Naive thymus-derived CD8-positive, alpha-beta T cell (primary cell): ENCODE results near the gene SPRR2E. TPM values are rescaled to one million over a fixed set of nuclear protein-coding genes. Genes with fewer than 3 reads are reported as not detected.
"Not testable (repeated sequence)": the region's sequence is repeated elsewhere in the genome, so short reads cannot be mapped to it uniquely, and the experiment has no call there.

Experiments
- ATAC-seq, 2 donors: fragments of 150-1000 bp; cut with Tn5 transposase in 1 of 2; sonication (Bioruptor Pico), chemical (Tn5 transposase) in 1 of 2; 1 replicate in 1 of 2; 2 replicates in 1 of 2; pipeline ENCODE4 v1.10.0; 2021; ENCODE audit warnings: mild to moderate bottlenecking in 2 of 2, moderate library complexity in 2 of 2
- POLR2A ChIA-PET: fragments of 350-600 bp; sonication (Branson Sonifier 250); formaldehyde crosslinking; loops from one replicate; lab custom pipeline; 2021; ENCODE audit warnings: antibody characterized with exemption; lab: Charles Lee
- DNase-seq, 10 donors: peaks; one replicate each; pipeline versions ENCODE4 v3.0.0 to v3.0.0-alpha.2; 2020 to 2022
- H3K27ac Mint-ChIP-seq, 10 donors: one replicate each; pipeline ENCODE4 v1.8.0; 2020 to 2022; ENCODE audit warnings: mild to moderate bottlenecking in 10 of 10, mixed read lengths in 10 of 10, moderate library complexity in 4 of 10, inconsistent platforms in 1 of 10
- H3K27me3 Mint-ChIP-seq, 5 donors: one replicate each; pipeline ENCODE4 v1.8.0; 2021 to 2022; ENCODE audit warnings: mixed read lengths in 5 of 5
- H3K36me3 Mint-ChIP-seq, 3 donors: one replicate each; pipeline ENCODE4 v1.8.0; 2020 to 2022; ENCODE audit warnings: mixed read lengths in 3 of 3, mild to moderate bottlenecking in 2 of 3, inconsistent platforms in 1 of 3
- H3K4me1 Mint-ChIP-seq, 4 donors: one replicate each; pipeline ENCODE4 v1.8.0; 2021 to 2022; ENCODE audit warnings: mixed read lengths in 4 of 4
- H3K4me3 Mint-ChIP-seq, 10 donors: one replicate each; pipeline ENCODE4 v1.8.0; 2020 to 2022; ENCODE audit warnings: mild to moderate bottlenecking in 10 of 10, mixed read lengths in 10 of 10, moderate library complexity in 6 of 10, inconsistent platforms in 1 of 10
- H3K9me3 Mint-ChIP-seq, 9 donors: one replicate each; pipeline ENCODE4 v1.8.0; 2020 to 2022; ENCODE audit warnings: mixed read lengths in 9 of 9, mild to moderate bottlenecking in 3 of 9, inconsistent platforms in 1 of 9, moderate library complexity in 1 of 9
- polyA plus RNA-seq, 3 donors: library from polyadenylated mRNA; unstranded; fragments of 300-500 nt; fragmentation: Illumina TruSeq; gene quantifications; one replicate each; pipeline ENCODE4 v1.2.3, GENCODE V29; 2021
- total RNA-seq, 8 experiments: library from RNA in 2 of 8; stranded (reverse) in 2 of 8; gene quantifications; one replicate each; pipeline ENCODE4 v1.2.3 and lab custom pipeline; 2021 to 2026

SPRR2E gene
- total and polyA plus RNA-seq, 5 experiments from 2014 or later: not detected

DNA sequence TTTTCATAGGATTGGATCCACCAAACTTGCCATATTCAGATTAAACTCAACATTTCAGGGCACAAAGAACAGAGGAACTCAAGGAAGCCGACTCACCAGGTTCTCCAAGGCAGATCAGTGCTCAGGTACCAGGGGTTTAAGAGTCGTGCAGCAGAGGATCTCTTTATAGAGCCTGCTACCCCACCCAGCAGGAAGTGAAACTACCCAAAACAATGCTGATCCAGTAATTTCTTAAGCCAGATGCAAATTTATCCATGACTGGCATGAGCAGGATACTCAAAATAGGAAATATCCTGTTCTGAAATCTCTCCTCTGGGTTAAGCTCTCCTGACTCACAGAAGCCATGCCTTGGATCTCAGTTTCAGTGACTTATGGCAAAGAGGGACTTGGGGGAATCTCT, 37.0 kb downstream of the SPRR2E start, which contains the start of gene SPRR2A:
Gene SPRR2A, minus strand, starts transcription at position 138 of the 400 bp plus-strand sequence. CDS start 777 bp downstream, outside the sequence.
- POLR2A ChIA-PET: no interaction called here
- no peak for ATAC-seq
- H3K4me1 Mint-ChIP-seq: no peaks in the 10 kb centered on the region
- H3K9me3 Mint-ChIP-seq: peaks cover 0 to 10% (median 0%) of the 10 kb centered on the region in 9 donors
- no peak for DNase-seq
- no peaks in the 10 kb centered on the region for H3K36me3 Mint-ChIP-seq
- no peak within 1 kb of the TSS for H3K4me3 Mint-ChIP-seq
- no peak within 1 kb of the TSS for H3K27ac Mint-ChIP-seq
- H3K27me3 Mint-ChIP-seq: peaks cover 19 to 79% (median 35%) of the 10 kb centered on the region in 5 donors

DNA sequence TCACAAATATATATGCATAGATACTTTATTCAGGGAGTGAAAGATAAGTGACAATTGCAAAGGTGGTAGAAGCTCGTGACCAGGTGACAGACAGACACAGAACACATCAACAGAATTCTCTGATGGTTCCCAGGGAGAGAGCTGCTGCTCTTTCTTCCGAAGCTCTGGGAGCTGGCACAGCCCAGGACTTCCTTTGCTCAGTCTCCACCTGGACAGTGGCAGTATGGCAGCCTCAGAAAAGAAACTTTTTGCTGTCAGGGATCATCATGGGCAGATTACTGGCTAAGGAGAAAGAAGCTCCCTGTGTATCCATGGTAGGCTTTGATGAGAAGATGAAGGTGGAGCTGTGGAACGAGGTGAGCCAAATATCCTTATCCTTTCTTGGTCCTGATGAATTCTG, 38.2 kb downstream of the SPRR2E start:
- ATAC-seq, H3K4me1 Mint-ChIP-seq, H3K4me3 Mint-ChIP-seq, H3K36me3 Mint-ChIP-seq, DNase-seq, H3K27ac Mint-ChIP-seq, POLR2A ChIA-PET: not testable (repeated sequence)
- Mint-ChIP-seq H3K27me3 (peaks cover 19 to 73% (median 37%) of the 10 kb centered on the region in 5 donors), H3K9me3 (peaks cover 0 to 11% (median 0%) of the 10 kb centered on the region in 9 donors)

DNA sequence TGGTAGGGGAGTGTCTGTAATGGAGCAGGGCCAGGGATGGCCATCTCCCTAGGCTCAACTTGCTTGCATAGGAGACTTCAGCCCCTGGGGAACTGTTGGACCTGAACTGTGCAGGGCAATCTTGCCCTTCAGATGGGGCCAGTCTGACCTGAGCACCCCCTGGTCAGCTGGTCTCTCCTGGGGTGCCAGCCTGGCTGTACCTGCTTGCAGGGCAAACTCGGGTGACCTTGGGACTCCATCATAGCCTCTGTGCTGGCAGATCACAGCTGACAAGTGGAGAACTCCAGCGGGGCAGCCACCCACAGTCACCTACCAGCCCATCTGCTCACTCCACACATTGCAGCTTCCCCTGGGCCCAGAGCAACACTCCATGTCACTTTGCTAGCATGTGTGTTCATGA, 45.1 kb downstream of the SPRR2E start:
- H3K4me3 Mint-ChIP-seq: no peak overlapping the region
- H3K27me3 Mint-ChIP-seq: peaks cover 20 to 52% (median 40%) of the 10 kb centered on the region in 5 donors
- ATAC-seq (no peak), DNase-seq (no peak)
- no peaks in the 10 kb centered on the region for H3K36me3 Mint-ChIP-seq
- POLR2A ChIA-PET: no interaction called here
- peaks cover 0 to 11% (median 0%) of the 10 kb centered on the region in 9 donors for H3K9me3 Mint-ChIP-seq
- no peaks in the 10 kb centered on the region for H3K4me1 Mint-ChIP-seq
- no peak overlapping the region for H3K27ac Mint-ChIP-seq

Other genes with a start within 250 kb of the SPRR2E start
- not detected for gene LCE7A, start 234.5 kb downstream of the SPRR2E start, total RNA-seq
- not detected for gene LCE7A, start 234.5 kb downstream of the SPRR2E start, polyA plus RNA-seq
- not detected for gene SMCP, start 216.2 kb downstream of the SPRR2E start, total RNA-seq
- not detected for gene SMCP, start 216.2 kb downstream of the SPRR2E start, polyA plus RNA-seq
- gene IVL, start 186.0 kb downstream of the SPRR2E start, total RNA-seq: not detected
- gene IVL, start 186.0 kb downstream of the SPRR2E start, polyA plus RNA-seq: not detected
- gene SPRR5, start 147.3 kb downstream of the SPRR2E start, total RNA-seq: not detected
- gene SPRR5, start 147.3 kb downstream of the SPRR2E start, polyA plus RNA-seq: not detected
- gene SPRR4, start 123.9 kb downstream of the SPRR2E start, total RNA-seq: not detected
- not detected for gene SPRR4, start 123.9 kb downstream of the SPRR2E start, polyA plus RNA-seq
- not detected for gene SPRR1A, start 110.4 kb downstream of the SPRR2E start, total RNA-seq
- not detected for gene SPRR1A, start 110.4 kb downstream of the SPRR2E start, polyA plus RNA-seq
- gene SPRR3, start 92.8 kb downstream of the SPRR2E start, total RNA-seq: not detected
- gene SPRR3, start 92.8 kb downstream of the SPRR2E start, polyA plus RNA-seq: not detected
- gene SPRR1B, start 63.3 kb downstream of the SPRR2E start, total RNA-seq: not detected
- not detected for gene SPRR1B, start 63.3 kb downstream of the SPRR2E start, polyA plus RNA-seq
- gene SPRR2D, start 53.4 kb downstream of the SPRR2E start, total RNA-seq: not detected
- not detected for gene SPRR2D, start 53.4 kb downstream of the SPRR2E start, polyA plus RNA-seq
- not detected for gene SPRR2A, start 37.0 kb downstream of the SPRR2E start, total RNA-seq
- not detected for gene SPRR2A, start 37.0 kb downstream of the SPRR2E start, polyA plus RNA-seq
- gene SPRR2B, start 22.9 kb downstream of the SPRR2E start, total RNA-seq: not detected
- not detected for gene SPRR2B, start 22.9 kb downstream of the SPRR2E start, polyA plus RNA-seq
- gene SPRR2F, start 19.0 kb upstream of the SPRR2E start, total RNA-seq: not detected
- gene SPRR2F, start 19.0 kb upstream of the SPRR2E start, polyA plus RNA-seq: not detected
- gene SPRR2G, start 56.4 kb upstream of the SPRR2E start, total RNA-seq: not detected
- gene SPRR2G, start 56.4 kb upstream of the SPRR2E start, polyA plus RNA-seq: not detected
- gene LELP1, start 108.9 kb upstream of the SPRR2E start, total RNA-seq: not detected
- gene LELP1, start 108.9 kb upstream of the SPRR2E start, polyA plus RNA-seq: not detected
- gene PRR9, start 123.1 kb upstream of the SPRR2E start, total RNA-seq: not detected
- gene PRR9, start 123.1 kb upstream of the SPRR2E start, polyA plus RNA-seq: not detected
- not detected for gene LORICRIN, start 165.2 kb upstream of the SPRR2E start, total RNA-seq
- gene LORICRIN, start 165.2 kb upstream of the SPRR2E start, polyA plus RNA-seq: not detected
- not detected for gene PGLYRP3, start 218.4 kb upstream of the SPRR2E start, total RNA-seq
- gene PGLYRP3, start 218.4 kb upstream of the SPRR2E start, polyA plus RNA-seq: not detected